Measurements from ENCODE around the gene MARCKS.

GRCh38 chr6:113828984-113829695 lies 28.0 kb upstream of the MARCKS start:
- TF ChIP-seq CTCF (IDR thresholded peaks at IDR 0.05) (no peak), POLR2A (IDR thresholded peaks at IDR 0.05) (no peak), EP300 (IDR thresholded peaks at IDR 0.05; ENCODE audit: low read depth) (no peak)

Measured in transverse colon (tissue), 3 donors.